HG02973 (cell line): Measurements from ENCODE around the gene TSPOAP1.

Experiments used
- ATAC-seq: cut with Tn5 transposase; IDR thresholded peaks from one replicate; pipeline ENCODE4 v1.9.1; 2021; ENCODE audit warnings: moderate library complexity; ENCODE audit not compliant: unreplicated experiment

Gene TSPOAP1

GRCh38 chr17:58278661-58279015 lies 50.0 kb downstream of the TSPOAP1 start:
- ATAC-seq, result no peak

GRCh38 chr17:58277802-58278595 lies 50.6 kb downstream of the TSPOAP1 start:
- ATAC-seq, result no peak

GRCh38 chr17:58277107-58277801 lies 51.3 kb downstream of the TSPOAP1 start:
- ATAC-seq, result no peak

- ATAC-seq, result no peak
Observed at GRCh38 chr17:58276423-58276822, 52.2 kb downstream of the TSPOAP1 start.

GRCh38 chr17:58275417-58275816 lies 53.2 kb downstream of the TSPOAP1 start:
- no peak for ATAC-seq

GRCh38 chr17:58273453-58274104 lies 55.0 kb downstream of the TSPOAP1 start:
- ATAC-seq, result no peak

GRCh38 chr17:58272367-58273280 lies 56.0 kb downstream of the TSPOAP1 start:
- no peak for ATAC-seq

GRCh38 chr17:58271216-58271931 lies 57.2 kb downstream of the TSPOAP1 start:
- no peak for ATAC-seq

GRCh38 chr17:58270476-58271215 lies 57.9 kb downstream of the TSPOAP1 start:
- no peak for ATAC-seq

GRCh38 chr17:58269557-58270291 lies 58.9 kb downstream of the TSPOAP1 start:
- ATAC-seq, result no peak

GRCh38 chr17:58268774-58269556 lies 59.6 kb downstream of the TSPOAP1 start:
- no peak for ATAC-seq

GRCh38 chr17:58268326-58268725 lies 60.3 kb downstream of the TSPOAP1 start:
- no peak for ATAC-seq

- no peak for ATAC-seq
Observed at GRCh38 chr17:58267347-58268324, 61.0 kb downstream of the TSPOAP1 start.

GRCh38 chr17:58265902-58266875 lies 62.4 kb downstream of the TSPOAP1 start:
- ATAC-seq, result no peak

GRCh38 chr17:58265271-58265670 lies 63.3 kb downstream of the TSPOAP1 start:
- no peak for ATAC-seq
